Measurements from ENCODE around the gene STRIP2. TPM values are rescaled to one million over a fixed set of nuclear protein-coding genes. Genes with fewer than 3 reads are reported as not detected.

STRIP2 gene
- polyA plus RNA-seq, 1 donor (not counting 4 experiments of a cell fraction or from before 2014, with no cell fraction given): 12.5 TPM

- dilution Hi-C loops (cut with MboI; ENCODE audit: extremely low pct_ligation_motif_present, low sequenced_read_pairs): no loop called here
- FAIRE-seq: no peak
- peaks cover 3 to 11% of the 10 kb centered on the region in 2 experiments for H3K36me3 ChIP-seq (ENCODE audit: control insufficient read depth in 2 of 2, extremely low read depth in 1 of 2, insufficient read depth in 2 of 2, low read length in 2 of 2)
Measured at GRCh38 chr7:129482781-129483180, 48.5 kb downstream of the STRIP2 start.

DNA sequence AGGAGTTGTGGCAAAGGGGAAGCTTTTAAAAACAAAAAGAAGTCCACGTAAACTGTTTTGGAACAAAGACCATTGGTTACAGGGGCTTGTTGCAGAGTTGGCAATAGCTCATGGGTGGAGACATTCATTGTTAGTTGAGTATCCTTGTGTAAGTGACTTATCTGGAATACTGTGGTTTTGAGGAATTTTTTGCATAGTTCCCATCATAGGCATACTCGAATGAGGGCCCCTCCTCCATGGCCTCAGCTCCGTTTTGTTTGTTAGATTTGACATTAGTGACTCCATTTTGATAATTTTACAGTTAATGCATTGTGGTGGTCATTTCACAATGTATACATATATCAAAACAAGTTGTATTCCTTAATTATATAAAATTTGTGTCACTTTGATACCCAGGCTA is 55.3 kb downstream of the STRIP2 start:
- TF ChIP-seq, protein P1, sequence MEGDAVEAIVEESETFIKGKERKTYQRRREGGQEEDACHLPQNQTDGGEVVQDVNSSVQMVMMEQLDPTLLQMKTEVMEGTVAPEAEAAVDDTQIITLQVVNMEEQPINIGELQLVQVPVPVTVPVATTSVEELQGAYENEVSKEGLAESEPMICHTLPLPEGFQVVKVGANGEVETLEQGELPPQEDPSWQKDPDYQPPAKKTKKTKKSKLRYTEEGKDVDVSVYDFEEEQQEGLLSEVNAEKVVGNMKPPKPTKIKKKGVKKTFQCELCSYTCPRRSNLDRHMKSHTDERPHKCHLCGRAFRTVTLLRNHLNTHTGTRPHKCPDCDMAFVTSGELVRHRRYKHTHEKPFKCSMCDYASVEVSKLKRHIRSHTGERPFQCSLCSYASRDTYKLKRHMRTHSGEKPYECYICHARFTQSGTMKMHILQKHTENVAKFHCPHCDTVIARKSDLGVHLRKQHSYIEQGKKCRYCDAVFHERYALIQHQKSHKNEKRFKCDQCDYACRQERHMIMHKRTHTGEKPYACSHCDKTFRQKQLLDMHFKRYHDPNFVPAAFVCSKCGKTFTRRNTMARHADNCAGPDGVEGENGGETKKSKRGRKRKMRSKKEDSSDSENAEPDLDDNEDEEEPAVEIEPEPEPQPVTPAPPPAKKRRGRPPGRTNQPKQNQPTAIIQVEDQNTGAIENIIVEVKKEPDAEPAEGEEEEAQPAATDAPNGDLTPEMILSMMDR (optimal IDR thresholded peaks at IDR 0.05 in 1 of 3, IDR thresholded peaks at IDR 0.05 in 1 of 3, conservative IDR thresholded peaks at IDR 0.05 in 1 of 3; ENCODE audit: extremely low read depth in 1 of 3, insufficient read depth in 2 of 3, low read length in 3 of 3): no peak
- no peak for TF ChIP-seq EZH2 (IDR thresholded peaks at IDR 0.05; ENCODE audit: low read length)
- no peaks in the 10 kb centered on the region for H3K9me1 ChIP-seq (ENCODE audit: control insufficient read depth, extremely low read depth, insufficient read depth, low read length)
- no peak overlapping the region for H3K9ac ChIP-seq (ENCODE audit: control insufficient read depth, extremely low read depth, insufficient read depth, low read length)
- H3K4me1 ChIP-seq (ENCODE audit: control insufficient read depth, extremely low read depth, insufficient read depth, low read length): no peaks in the 10 kb centered on the region
- H3K9me3 ChIP-seq (ENCODE audit: control insufficient read depth, low read depth, low read length): no peaks in the 10 kb centered on the region
- no peak overlapping the region for H2AFZ ChIP-seq (ENCODE audit: control insufficient read depth, low read length)
- H3K27me3 ChIP-seq (ENCODE audit: control insufficient read depth, extremely low read depth, insufficient read depth, low read length): no peaks in the 10 kb centered on the region
- H4K20me1 ChIP-seq (ENCODE audit: control insufficient read depth, extremely low read depth, insufficient read depth, low read length): no peaks in the 10 kb centered on the region
- no peak overlapping the region for H3K4me2 ChIP-seq (ENCODE audit: control insufficient read depth, extremely low read depth, insufficient read depth, low read depth, low read length)
- no peak for FAIRE-seq
- DNase-seq (ENCODE audit: low read depth, low spot score): no peak
- no peaks in the 10 kb centered on the region for H3K79me2 ChIP-seq (ENCODE audit: control insufficient read depth, insufficient read depth, low read length)
- peaks cover 0 to 8% of the 10 kb centered on the region in 2 experiments for H3K36me3 ChIP-seq (ENCODE audit: control insufficient read depth in 2 of 2, extremely low read depth in 1 of 2, insufficient read depth in 2 of 2, low read length in 2 of 2)
- no peak overlapping the region for H3K27ac ChIP-seq (ENCODE audit: control insufficient read depth, insufficient read depth, low read length)
- H3K4me3 ChIP-seq (ENCODE audit: control insufficient read depth in 2 of 3, extremely low read depth in 1 of 3, insufficient read depth in 2 of 3, low read depth in 1 of 3, low read length in 3 of 3): no peak overlapping the region
- dilution Hi-C loops (cut with MboI; ENCODE audit: extremely low pct_ligation_motif_present, low sequenced_read_pairs): no loop called here

More at GRCh38 chr7:129482781-129483180, 48.5 kb downstream of the STRIP2 start:
- no peaks in the 10 kb centered on the region for H3K9me3 ChIP-seq (ENCODE audit: control insufficient read depth, low read depth, low read length)
- DNase-seq (ENCODE audit: low read depth, low spot score): no peak
- H3K4me2 ChIP-seq (ENCODE audit: control insufficient read depth, extremely low read depth, insufficient read depth, low read depth, low read length): no peak overlapping the region
- no peak overlapping the region for H2AFZ ChIP-seq (ENCODE audit: control insufficient read depth, low read length)
- H3K27me3 ChIP-seq (ENCODE audit: control insufficient read depth, extremely low read depth, insufficient read depth, low read length): no peaks in the 10 kb centered on the region
- no peaks in the 10 kb centered on the region for H3K9me1 ChIP-seq (ENCODE audit: control insufficient read depth, extremely low read depth, insufficient read depth, low read length)
- no peaks in the 10 kb centered on the region for H3K79me2 ChIP-seq (ENCODE audit: control insufficient read depth, insufficient read depth, low read length)
- H4K20me1 ChIP-seq (ENCODE audit: control insufficient read depth, extremely low read depth, insufficient read depth, low read length): no peaks in the 10 kb centered on the region
- no peak overlapping the region for H3K9ac ChIP-seq (ENCODE audit: control insufficient read depth, extremely low read depth, insufficient read depth, low read length)
- H3K4me1 ChIP-seq (ENCODE audit: control insufficient read depth, extremely low read depth, insufficient read depth, low read length): no peaks in the 10 kb centered on the region
- H3K27ac ChIP-seq (ENCODE audit: control insufficient read depth, insufficient read depth, low read length): no peak overlapping the region
- H3K4me3 ChIP-seq (ENCODE audit: control insufficient read depth in 2 of 3, extremely low read depth in 1 of 3, insufficient read depth in 2 of 3, low read depth in 1 of 3, low read length in 3 of 3): no peak overlapping the region
- TF ChIP-seq, protein P1 (optimal IDR thresholded peaks at IDR 0.05 in 1 of 3, IDR thresholded peaks at IDR 0.05 in 1 of 3, conservative IDR thresholded peaks at IDR 0.05 in 1 of 3; ENCODE audit: extremely low read depth in 1 of 3, insufficient read depth in 2 of 3, low read length in 3 of 3): no peak
- TF ChIP-seq EZH2 (IDR thresholded peaks at IDR 0.05; ENCODE audit: low read length): no peak
